GM12872 (cell line): ENCODE results near the gene LCE1B.

ENCODE experiments used
- TF ChIP-seq, protein P1 (sequence below): IDR thresholded peaks from 3 replicates; pipeline ENCODE4 v1.5.1; 2011; ENCODE audit warnings: low read depth, mild to moderate bottlenecking, low read length, moderate library complexity; ENCODE audit not compliant: insufficient read depth

LCE1B gene

DNA sequence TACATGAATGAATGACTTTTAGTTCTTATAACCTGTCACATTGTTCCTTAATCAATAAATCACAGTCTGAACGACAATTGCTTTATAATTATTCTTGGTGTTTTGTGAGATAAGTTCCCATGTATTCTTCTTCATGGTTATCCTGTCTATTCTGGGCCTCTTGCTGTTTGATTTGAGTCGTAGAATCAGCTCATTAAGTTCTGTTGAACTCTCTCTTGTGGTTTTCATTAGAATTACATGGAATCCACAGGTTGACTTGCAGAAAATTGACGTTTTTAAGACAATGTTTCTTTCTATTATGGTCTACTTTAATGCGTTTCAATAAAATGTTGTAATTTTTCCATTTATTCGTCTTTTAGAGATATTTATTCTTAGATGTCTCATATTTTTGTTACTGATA is 11.5 kb downstream of the LCE1B start:
- TF ChIP-seq, protein P1, sequence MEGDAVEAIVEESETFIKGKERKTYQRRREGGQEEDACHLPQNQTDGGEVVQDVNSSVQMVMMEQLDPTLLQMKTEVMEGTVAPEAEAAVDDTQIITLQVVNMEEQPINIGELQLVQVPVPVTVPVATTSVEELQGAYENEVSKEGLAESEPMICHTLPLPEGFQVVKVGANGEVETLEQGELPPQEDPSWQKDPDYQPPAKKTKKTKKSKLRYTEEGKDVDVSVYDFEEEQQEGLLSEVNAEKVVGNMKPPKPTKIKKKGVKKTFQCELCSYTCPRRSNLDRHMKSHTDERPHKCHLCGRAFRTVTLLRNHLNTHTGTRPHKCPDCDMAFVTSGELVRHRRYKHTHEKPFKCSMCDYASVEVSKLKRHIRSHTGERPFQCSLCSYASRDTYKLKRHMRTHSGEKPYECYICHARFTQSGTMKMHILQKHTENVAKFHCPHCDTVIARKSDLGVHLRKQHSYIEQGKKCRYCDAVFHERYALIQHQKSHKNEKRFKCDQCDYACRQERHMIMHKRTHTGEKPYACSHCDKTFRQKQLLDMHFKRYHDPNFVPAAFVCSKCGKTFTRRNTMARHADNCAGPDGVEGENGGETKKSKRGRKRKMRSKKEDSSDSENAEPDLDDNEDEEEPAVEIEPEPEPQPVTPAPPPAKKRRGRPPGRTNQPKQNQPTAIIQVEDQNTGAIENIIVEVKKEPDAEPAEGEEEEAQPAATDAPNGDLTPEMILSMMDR: peak; percentile 27; the same call in 1 of the 3 replicates

DNA sequence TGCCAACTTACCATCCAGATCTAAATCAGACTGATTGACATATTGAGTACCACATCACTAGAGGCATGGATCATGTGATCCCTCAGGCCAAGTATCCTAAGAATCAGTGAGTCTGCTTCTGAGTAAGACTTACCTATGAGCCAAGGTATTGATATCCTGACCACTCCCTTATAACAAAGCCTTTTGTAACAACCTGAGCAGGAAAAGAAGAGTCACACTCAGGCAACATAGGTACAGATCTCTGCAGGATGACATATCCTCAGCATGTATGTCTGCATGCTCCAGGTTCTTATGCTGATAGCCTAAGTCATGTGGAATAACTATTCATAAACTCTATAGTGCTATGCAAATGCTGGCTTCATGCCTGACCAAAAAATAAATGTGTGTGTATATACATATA is 13.2 kb downstream of the LCE1B start:
- TF ChIP-seq, protein P1: no peak

DNA sequence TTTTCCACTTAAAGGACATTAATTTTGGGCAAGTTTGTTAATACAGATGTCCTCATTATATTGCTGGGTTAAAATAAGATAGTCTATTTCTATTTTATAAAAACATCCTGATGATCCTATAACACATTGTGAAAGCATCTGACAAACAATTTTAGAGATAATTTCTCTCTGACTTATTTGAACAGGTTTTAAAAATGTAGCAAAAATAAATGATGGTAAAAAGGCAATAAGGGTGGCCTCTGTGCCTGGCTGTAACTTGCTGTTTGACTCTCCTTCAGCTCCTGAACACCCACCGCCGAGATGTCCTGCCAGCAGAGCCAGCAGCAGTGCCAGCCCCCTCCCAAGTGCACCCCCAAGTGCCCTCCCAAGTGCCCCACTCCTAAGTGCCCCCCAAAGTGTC is 15.4 kb downstream of the LCE1B start, which contains the start of gene LCE1A:
LCE1A (plus strand) TSS at position 301 of the 400 bp plus-strand sequence; CDS start at position 301, 0 bp downstream.
- TF ChIP-seq, protein P1: no peak

DNA sequence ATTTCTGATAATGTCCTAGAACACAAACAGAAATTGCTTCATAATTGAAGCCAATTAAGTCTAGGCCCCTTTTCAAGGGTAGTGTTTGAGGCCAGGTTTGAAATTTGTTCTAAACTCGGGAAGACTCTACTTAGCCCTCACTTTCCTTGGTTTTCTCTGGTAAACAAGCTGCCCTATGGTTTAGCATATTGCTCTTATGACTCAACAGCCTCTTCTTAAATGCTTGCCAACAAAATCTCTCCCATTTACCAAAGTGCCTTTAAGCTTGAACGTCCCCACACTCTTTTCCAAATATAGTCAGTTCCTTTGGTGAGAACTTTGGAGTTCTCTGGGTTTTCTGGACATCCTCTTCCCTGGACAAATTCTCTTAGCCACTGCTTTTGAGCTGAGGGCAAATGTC is 25.1 kb downstream of the LCE1B start:
- TF ChIP-seq, protein P1: no peak

DNA sequence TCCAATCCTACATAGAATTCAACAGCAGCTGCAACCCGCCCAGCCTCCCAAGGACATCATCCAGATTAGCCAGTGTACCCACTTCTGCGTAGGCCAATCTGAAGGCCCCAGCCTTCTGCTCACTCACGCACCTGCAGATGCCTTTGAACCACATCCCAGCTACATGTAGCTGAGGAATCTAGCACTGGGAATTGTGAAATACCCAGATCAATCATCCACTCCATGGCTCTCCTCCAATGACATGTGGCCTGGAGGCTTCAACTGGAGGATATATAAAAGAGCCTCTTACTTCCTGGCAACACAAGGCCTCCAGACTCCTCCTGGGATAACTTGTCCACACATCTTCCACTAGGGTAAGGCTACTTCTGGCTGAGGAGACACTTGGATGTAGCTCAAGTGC is 30.8 kb downstream of the LCE1B start, which contains the start of gene LCE6A:
LCE6A (plus strand) TSS at position 301 of the 400 bp plus-strand sequence. CDS start 665 bp downstream, outside the sequence.
- TF ChIP-seq, protein P1: no peak

DNA sequence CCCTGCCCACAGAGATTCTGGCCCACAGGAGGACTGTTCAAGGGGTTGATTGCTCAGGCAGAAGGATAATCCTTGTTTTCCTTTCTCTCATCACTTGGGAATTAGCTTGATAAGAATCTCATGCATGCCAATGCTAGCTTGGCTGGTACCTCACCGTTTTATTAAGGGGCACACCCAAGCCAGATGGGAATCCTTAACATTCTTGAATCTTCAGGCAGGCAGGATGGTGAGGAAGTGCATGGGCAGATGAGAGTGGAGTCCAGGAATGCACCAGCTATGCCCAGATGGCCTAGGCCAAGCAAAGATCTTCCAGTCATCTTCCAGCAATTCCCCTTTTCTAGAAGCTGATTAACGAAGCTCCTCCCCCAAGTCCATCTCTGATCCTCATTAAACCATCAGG is 43.9 kb downstream of the LCE1B start:
- TF ChIP-seq, protein P1: no peak

DNA sequence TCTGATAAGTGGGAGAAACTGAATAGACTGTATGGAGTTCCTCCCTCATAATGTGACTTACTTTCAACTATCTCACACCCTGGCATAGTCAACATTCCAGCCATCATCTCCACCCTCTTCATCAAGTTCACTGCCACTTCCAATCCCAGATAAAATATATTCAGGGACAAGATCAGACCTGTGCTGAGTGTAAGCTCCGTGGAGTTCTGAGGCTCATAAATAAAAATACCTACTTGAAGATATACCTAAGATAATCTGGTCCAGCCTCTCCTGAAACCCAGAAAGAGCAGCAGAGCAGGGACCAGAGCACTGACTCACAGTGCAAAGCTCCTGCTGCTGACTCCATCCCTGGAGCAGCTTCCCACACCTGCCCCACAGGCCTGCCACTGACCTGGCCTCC is 46.3 kb downstream of the LCE1B start:
- TF ChIP-seq, protein P1: no peak
